ENCODE results near the gene VWDE. TPM values are rescaled to one million over a fixed set of nuclear protein-coding genes. Genes with fewer than 3 reads are reported as not detected.
A peak's percentile ranks its signal among the peaks of the same experiment; 100 is the strongest.
"Not testable (repeated sequence)": the region's sequence is repeated elsewhere in the genome, so short reads cannot be mapped to it uniquely, and the experiment has no call there.

VWDE gene
- total RNA-seq, 1 donor from 2014 or later, result 23.8 TPM

DNA sequence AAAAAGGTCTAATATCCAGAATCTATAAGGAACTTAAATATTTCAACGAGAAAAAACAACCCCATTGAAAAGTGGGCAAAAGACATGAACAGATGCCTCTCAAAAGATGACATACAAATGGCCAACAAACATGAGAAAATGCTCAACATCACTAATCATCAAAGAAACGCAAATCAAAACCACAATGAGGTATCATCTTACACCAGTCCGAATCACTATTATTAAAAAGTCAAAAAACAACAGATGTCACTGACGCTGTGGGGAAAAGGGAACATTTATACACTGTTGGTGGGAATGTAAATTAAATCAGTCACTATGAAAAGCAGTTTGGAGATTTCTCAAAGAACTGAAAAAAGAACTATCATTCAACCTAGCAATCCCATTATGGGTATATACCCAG is 6.0 kb downstream of the VWDE start:
- no peak for DNase-seq (ENCODE audit: low spot score in 2 of 2, unreplicated experiment in 2 of 2)
- no peak overlapping the region for H3K27ac Mint-ChIP-seq
- H3K9me3 Mint-ChIP-seq, result peaks cover 22% of the 10 kb centered on the region
- peaks cover 18% of the 10 kb centered on the region for H3K4me1 Mint-ChIP-seq
- H3K4me3 Mint-ChIP-seq, result no peak overlapping the region
- TF ChIP-seq, protein P1, sequence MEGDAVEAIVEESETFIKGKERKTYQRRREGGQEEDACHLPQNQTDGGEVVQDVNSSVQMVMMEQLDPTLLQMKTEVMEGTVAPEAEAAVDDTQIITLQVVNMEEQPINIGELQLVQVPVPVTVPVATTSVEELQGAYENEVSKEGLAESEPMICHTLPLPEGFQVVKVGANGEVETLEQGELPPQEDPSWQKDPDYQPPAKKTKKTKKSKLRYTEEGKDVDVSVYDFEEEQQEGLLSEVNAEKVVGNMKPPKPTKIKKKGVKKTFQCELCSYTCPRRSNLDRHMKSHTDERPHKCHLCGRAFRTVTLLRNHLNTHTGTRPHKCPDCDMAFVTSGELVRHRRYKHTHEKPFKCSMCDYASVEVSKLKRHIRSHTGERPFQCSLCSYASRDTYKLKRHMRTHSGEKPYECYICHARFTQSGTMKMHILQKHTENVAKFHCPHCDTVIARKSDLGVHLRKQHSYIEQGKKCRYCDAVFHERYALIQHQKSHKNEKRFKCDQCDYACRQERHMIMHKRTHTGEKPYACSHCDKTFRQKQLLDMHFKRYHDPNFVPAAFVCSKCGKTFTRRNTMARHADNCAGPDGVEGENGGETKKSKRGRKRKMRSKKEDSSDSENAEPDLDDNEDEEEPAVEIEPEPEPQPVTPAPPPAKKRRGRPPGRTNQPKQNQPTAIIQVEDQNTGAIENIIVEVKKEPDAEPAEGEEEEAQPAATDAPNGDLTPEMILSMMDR (IDR thresholded peaks at IDR 0.05; ENCODE audit: unreplicated experiment), result no peak
- H3K27me3 Mint-ChIP-seq (ENCODE audit: low read depth), result no peaks in the 10 kb centered on the region
- peaks cover 18% of the 10 kb centered on the region for H3K36me3 Mint-ChIP-seq

DNA sequence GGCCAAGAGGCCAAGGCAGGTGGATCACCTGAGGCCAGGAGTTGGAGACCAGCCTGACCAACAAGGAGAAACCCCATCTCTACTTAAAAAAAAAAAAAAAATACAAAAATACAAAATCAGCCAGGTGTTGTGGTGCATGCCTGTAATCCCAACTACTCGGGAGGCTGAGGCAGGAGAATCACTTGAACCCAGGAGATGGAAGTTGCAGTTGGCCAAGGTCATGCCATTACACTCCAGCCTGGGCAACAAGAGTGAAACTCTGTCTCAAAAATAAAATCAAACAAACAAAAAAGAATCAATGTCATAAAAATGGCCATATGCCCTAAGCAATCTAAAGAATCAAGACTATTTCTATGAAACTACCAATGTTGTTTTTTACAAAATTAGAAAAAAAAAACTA is 7.0 kb downstream of the VWDE start:
- Mint-ChIP-seq H3K9me3 (peaks cover 22% of the 10 kb centered on the region), H3K4me1 (peaks cover 10% of the 10 kb centered on the region), H3K36me3 (peaks cover 18% of the 10 kb centered on the region)
- DNase-seq (ENCODE audit: low spot score in 2 of 2, unreplicated experiment in 2 of 2); H3K4me3 Mint-ChIP-seq; H3K27ac Mint-ChIP-seq; H3K27me3 Mint-ChIP-seq (ENCODE audit: low read depth): not testable (repeated sequence)

DNA sequence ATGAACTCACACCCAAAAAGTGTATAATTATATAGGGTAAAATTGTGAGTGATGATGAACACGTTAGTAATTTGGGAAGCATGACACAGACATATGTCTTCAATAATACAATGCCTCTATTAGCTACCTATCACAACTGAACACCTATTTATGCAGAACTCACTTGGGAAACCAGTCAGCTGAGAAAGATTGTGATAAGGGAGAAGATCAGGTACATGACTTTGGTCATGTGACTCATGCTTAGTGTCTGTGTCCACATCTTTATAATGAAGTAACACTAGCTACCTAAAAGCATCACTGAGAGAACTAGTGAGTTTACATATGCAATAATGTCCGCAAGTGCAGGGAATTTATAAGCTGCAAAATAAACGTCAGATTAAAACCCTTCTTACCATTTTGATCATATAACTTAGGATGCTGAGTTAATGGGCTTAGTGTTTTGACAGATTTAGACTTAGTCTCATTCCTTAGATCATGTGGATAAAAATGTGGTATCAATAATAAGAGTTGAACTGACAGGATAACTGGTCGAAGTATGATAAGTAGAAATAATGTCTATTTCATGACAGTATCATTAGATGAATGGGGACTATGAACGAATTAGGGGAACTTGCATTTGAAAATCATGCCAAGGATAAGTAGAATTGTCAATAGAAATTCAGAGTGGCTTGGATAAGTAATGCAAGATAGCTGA is 11.6 kb downstream of the VWDE start:
- Mint-ChIP-seq H3K27ac (no peak overlapping the region), H3K4me1 (no peaks in the 10 kb centered on the region), H3K9me3 (peaks cover 1% of the 10 kb centered on the region), H3K27me3 (ENCODE audit: low read depth) (no peaks in the 10 kb centered on the region), H3K4me3 (no peak overlapping the region), H3K36me3 (peaks cover 9% of the 10 kb centered on the region)
- TF ChIP-seq, protein P1 (IDR thresholded peaks at IDR 0.05; ENCODE audit: unreplicated experiment), result no peak
- DNase-seq (ENCODE audit: low spot score in 2 of 2, unreplicated experiment in 2 of 2), result no peak

DNA sequence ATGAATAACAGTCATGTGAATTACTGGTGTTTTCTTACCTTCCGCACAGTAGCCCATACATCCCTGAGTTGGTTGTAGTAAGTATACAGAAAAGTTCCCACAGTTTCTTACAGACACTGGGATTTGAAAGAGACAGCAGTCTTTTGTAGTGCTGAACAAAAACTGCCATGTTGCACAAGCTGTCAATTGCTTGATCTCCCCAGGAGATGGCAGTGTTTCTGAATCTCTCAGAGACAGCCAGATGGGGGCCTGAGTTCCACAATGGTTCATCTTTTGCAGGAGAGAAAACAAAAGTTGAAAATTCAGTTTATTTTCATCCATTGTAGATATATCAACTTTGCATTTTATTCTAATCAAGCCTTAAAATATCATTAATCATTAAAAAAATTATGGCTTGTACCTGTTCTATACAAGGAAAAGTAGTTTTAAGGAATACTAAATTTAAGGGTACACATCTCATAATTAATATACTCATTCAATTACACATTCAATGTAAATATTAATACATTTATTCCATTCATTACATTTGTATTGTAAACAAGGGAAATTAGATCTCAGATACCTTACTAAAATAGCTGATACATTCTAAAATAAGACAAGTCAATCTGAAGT is 14.5 kb downstream of the VWDE start:
- H3K27ac Mint-ChIP-seq, result no peak overlapping the region
- H3K4me3 Mint-ChIP-seq, result no peak overlapping the region
- TF ChIP-seq, protein P1 (IDR thresholded peaks at IDR 0.05; ENCODE audit: unreplicated experiment), result no peak
- H3K36me3 Mint-ChIP-seq, result peaks cover 10% of the 10 kb centered on the region
- peaks cover 2% of the 10 kb centered on the region for H3K9me3 Mint-ChIP-seq
- peaks cover 14% of the 10 kb centered on the region for H3K4me1 Mint-ChIP-seq
- no peaks in the 10 kb centered on the region for H3K27me3 Mint-ChIP-seq (ENCODE audit: low read depth)
- DNase-seq (ENCODE audit: low spot score in 2 of 2, unreplicated experiment in 2 of 2), result no peak

DNA sequence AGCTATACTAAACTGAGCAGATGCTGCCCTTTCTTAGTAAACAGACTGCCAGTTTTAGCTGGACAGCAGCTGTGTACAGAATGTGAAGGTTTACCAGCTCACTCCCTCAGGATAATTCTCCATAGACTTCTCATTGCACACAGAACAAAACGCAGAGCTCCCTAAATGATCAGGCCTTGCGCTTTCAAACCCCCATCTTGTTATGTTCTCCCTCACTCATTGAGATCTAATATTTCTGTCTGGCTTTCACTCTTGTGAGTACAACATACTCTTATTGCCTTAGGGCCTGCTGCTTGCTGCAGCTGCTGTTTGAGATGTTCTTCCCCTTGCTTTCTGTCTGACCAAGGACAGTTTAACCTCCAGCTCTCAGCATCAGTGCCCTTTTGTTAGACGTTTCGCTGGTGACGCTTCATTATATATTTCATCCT is 17.3 kb downstream of the VWDE start:
- peaks cover 16% of the 10 kb centered on the region for H3K4me1 Mint-ChIP-seq
- TF ChIP-seq, protein P1 (IDR thresholded peaks at IDR 0.05; ENCODE audit: unreplicated experiment), result no peak
- peak overlapping the region; percentile 45 for H3K27ac Mint-ChIP-seq
- no peak for DNase-seq (ENCODE audit: low spot score in 2 of 2, unreplicated experiment in 2 of 2)
- H3K9me3 Mint-ChIP-seq, result peaks cover 4% of the 10 kb centered on the region
- no peaks in the 10 kb centered on the region for H3K27me3 Mint-ChIP-seq (ENCODE audit: low read depth)
- H3K4me3 Mint-ChIP-seq, result no peak overlapping the region
- H3K36me3 Mint-ChIP-seq, result peaks cover 14% of the 10 kb centered on the region

DNA sequence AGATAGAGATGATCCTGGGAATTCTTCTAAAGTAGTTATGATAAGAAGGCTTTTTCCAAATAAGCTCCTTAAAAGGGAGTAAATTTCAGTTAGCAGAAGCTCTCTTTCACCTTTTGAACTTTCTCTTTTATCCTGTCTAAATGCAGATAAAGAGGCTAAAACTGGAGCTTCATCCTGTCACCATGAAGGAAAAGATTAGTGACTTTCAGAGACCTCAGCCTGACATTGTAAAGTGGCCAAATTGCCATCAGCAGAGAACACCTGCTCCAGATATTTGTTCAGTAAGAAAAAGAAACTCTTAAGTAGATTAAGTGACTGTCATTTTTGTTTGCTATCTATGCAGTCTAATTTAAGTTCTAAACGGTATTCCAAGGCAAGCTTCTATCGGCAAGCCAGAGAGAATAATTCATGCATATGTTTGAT is 18.3 kb downstream of the VWDE start:
- Mint-ChIP-seq H3K27me3 (ENCODE audit: low read depth) (no peaks in the 10 kb centered on the region), H3K4me1 (peaks cover 25% of the 10 kb centered on the region), H3K27ac (peak overlapping the region; percentile 56), H3K9me3 (peaks cover 4% of the 10 kb centered on the region), H3K36me3 (peaks cover 19% of the 10 kb centered on the region), H3K4me3 (no peak overlapping the region)
- TF ChIP-seq, protein P1 (IDR thresholded peaks at IDR 0.05; ENCODE audit: unreplicated experiment), result no peak
- no peak for DNase-seq (ENCODE audit: low spot score in 2 of 2, unreplicated experiment in 2 of 2)
